Mucosa of gallbladder (tissue), 1 donor: Measurements from ENCODE around the gene UVSSA. TPM values are rescaled to one million over a fixed set of nuclear protein-coding genes. Genes with fewer than 3 reads are reported as not detected.
"Not testable (repeated sequence)": the region's sequence is repeated elsewhere in the genome, so short reads cannot be mapped to it uniquely, and the experiment has no call there.

Source experiments
- DNase-seq: peaks from one replicate; pipeline ENCODE4 v3.0.0-alpha.2; 2020; ENCODE audit warnings: low spot score
- total RNA-seq: library from RNA; stranded (reverse); gene quantifications from one replicate; pipeline ENCODE4 v1.2.1, GENCODE V29; 2021
- donor health status: DM: no; HTN: no; CAD: no.

The UVSSA gene
- total RNA-seq, 1 donor from 2014 or later, result 41.5 TPM

- DNase-seq, result no peak
Observed at GRCh38 chr4:1363513-1363912, 16.5 kb downstream of the UVSSA start.

DNA sequence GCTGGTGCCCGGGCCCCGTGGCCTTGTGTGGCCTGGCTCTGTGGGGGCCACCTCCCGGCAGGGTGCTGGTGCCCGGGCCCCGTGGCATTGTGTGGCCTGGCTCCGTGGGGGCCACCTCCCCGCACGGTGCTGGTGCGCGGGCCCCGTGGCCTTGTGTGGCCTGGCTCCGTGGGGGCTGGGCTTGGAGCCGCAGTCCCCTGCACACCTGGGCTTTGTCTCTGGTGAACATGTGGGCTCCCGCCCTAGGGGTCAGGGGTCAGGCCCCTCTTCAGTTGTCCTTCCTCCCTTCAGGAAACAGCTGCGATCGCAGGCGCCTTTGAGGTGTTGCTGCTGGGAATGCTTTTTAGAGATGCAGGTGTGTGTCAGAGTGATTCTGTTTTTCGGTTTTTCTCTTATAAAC, 17.2 kb downstream of the UVSSA start:
- no peak for DNase-seq

DNA sequence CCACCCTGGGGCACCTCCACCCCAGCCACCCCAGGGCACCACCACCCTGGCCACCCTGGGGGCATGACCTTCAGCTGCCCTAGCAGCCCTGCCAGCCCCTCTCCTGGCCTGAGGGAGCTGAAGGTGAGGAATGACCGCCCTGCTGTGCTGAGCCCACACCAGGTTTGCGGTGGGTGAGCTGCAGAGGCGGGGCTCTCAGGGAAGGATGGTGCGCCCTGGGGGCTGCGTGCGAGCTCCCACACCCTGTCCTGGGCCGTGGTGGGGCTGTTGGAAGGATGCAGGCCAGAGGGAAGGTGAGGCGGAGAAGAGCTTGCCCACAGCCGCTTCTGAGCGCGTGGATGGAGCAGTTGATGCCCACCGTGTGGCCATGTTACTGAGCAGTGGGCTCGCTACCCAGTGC, 17.7 kb downstream of the UVSSA start:
- DNase-seq, result no peak

DNA sequence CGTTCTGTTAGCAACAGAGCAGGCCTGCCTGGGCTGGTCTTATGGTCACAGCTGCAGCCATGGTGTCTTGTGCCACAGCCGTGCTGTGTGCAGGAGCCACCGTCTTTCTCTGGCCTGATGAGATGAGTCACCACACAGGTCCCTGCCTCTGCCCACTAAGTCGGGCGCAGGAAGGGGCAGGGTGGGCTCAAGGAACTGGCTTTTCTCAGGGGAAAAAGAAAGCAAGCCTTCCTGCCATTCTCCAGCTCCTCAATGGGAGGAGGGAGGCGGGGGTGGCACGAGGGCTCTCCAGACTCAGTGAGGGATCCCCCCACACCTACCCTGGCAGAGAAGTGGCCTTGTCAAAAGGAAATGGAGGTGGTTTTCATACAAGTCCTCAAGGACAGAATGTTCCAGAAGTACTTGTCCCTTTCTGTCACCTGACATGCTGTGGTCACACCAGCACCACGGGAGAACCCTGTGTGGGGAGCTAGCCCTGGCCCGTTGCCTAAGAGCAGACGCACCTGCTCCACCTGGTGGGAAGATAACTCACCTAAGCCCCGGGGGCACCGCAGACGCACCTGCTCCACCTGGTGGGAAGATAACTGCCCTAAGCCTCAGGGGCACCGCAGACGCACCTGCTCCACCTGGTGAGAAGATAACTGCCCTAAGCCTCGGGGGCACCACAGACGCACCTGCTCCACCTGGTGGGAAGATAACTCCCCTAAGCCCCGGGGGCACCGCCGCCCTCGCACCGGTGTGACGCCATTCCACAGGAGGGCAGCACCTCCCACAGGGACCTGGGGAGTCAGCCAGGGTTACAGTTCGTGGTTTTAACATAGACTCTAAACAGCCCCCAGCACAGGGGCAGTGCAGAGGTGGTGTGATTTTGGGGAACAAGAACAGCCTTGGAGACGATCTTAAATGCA, 18.5 kb downstream of the UVSSA start:
- DNase-seq, result no peak

DNA sequence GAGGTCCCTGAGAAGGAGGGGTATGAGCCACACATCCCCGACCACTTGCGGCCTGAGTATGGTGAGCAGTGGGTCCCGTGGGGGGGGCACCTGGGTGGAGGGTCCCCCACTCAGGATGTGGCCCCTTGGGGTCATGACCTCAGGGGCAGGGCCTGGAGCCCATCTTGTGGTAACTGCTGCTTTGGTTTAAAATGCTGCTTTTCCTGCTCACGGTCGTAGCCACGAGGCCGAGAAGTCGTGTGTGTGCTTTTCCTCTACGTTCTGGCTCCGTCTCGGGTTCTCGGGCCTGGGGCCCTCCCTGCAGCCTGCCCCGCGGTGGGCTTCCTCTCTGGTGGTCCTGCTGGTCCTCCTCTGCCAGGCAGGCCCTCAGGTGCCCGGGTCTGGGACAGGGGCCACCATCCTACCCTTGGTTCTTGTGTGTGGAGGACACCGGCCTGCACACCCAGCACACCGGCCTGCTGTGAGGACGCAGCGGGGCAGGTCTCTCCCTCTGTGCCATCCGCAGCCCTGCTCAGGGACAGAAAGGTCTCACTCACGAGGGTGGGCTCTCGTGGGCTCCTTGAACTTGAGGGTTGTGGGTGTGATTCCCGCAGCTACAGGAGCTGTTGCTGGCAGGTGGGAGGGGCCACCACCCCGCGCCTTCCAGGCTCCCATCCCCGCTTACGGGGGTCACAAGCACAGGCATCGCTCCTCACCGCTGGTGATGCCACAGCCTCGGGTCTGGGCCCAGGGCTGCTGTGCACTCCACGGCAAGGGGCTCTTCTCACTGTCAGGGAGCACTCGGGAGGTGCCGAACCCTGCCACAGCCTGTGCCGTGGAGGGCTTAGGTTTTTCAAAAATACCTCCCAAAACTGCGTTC, 19.6 kb downstream of the UVSSA start:
- DNase-seq, result no peak

DNA sequence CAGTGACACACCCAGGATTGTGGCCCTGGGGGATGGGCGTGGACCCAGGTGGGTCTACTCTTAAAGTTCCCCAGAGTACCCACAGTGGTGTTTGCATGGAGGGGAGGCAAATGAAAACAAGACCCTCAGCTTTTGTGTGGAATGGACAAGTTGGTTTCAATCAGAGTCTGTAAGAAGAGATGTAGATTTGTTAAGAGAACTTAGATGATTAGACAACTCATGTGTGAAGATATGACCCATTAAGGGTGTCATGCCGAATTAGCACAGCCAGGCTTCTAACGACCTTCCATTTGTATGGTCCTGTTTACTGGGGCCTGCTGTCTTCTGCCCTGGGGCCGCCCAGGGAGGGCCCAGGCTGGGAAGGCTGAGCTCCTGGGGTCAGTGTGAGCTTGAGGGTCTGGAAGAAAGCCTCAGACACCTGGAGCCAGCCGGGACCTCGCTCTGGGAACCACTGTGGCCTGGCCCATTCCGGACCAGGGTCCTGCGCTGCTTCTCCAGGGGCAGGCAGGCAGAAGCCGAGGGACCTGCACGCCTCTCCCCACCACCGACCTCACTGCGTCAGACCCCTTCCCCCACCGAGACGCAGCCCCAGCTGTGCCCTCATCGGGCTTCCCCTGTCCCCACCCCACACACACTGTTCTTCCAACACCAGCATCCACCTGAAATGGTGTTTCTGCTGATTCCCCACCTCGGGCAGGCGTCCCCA, 20.4 kb downstream of the UVSSA start:
- DNase-seq, result no peak

DNA sequence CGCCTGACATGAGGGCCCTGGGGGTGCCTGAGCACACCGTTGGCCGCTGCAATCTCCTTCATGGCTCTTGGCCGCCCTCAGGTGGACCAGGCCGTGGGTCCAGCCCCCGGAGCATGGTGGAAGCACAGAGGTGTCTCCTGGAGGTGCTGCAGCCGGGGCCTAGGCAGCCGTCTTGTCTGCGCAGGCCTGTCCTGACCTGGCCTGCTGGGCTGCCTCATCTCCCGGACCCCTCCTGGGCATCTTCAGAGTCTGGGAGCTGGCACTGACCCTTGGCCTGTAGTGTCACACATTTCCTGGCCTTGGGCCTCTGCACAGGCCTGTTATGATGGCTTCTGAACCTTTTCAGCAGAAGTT, 20.9 kb downstream of the UVSSA start:
- no peak for DNase-seq

- no peak for DNase-seq
Observed at GRCh38 chr4:1368421-1369090, 21.5 kb downstream of the UVSSA start.

GRCh38 chr4:1369091-1369450, 22.1 kb downstream of the UVSSA start:
- DNase-seq, result no peak

- DNase-seq, result no peak
Observed at GRCh38 chr4:1369479-1370079, 22.6 kb downstream of the UVSSA start.

DNA sequence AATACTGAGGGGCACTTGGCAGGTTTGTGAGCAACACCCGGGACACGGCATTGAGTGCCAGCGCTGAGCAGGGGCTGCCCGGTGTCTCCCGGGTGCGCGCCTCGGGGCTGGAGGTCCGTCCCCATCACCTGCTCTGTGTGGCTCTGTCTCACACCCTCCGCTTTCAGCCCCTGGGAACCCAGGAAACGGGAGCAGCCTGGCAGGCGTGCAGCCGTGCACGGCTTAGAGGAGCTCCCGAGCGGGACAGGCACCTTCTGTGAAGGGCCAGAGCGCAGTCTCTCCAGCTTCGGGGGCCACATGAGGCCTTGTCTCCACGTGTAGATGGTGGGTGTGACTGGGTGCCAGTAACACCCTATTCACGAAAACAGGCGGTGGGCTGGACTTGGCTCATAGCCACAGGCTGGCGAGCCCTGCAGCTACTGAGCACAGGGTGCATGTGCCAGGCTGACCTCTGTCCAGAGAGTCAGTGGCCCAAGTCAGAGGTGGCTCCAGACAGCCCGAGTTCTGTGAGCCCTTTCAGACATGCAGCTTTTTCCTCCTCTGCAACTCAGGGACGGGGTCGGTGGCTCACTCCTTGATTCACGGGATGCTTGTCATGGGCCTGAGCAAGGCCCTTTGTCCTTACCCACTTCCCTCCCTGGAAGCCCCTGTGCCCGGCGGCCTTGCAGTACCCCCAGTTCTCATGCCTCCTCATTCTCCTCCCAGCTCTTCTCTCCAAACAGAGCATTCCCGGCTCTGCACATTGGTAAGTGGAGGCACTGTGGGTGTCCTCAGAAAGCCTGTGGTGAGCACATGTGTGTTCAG, 23.5 kb downstream of the UVSSA start:
- DNase-seq, result no peak

GRCh38 chr4:1371176-1372165, 24.5 kb downstream of the UVSSA start:
- no peak for DNase-seq

DNA sequence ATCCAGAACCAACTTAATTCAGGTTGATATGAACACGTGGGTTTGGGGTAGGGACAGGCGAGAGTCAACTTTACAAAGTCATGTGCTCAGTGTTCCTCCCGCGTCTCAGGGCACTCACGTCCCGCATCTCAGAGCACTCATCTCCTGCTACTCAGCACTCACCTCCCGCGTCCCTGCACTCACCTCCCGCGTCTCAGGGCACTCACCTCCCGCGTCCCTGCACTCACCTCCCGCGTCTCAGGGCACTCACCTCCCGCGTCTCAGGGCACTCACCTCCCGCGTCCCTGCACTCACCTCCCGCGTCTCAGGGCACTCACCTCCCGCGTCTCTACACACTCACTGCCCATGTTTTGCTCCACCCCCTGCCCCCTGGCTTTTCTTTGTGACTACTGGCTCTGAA, 25.6 kb downstream of the UVSSA start:
- DNase-seq, result not testable (repeated sequence)

DNA sequence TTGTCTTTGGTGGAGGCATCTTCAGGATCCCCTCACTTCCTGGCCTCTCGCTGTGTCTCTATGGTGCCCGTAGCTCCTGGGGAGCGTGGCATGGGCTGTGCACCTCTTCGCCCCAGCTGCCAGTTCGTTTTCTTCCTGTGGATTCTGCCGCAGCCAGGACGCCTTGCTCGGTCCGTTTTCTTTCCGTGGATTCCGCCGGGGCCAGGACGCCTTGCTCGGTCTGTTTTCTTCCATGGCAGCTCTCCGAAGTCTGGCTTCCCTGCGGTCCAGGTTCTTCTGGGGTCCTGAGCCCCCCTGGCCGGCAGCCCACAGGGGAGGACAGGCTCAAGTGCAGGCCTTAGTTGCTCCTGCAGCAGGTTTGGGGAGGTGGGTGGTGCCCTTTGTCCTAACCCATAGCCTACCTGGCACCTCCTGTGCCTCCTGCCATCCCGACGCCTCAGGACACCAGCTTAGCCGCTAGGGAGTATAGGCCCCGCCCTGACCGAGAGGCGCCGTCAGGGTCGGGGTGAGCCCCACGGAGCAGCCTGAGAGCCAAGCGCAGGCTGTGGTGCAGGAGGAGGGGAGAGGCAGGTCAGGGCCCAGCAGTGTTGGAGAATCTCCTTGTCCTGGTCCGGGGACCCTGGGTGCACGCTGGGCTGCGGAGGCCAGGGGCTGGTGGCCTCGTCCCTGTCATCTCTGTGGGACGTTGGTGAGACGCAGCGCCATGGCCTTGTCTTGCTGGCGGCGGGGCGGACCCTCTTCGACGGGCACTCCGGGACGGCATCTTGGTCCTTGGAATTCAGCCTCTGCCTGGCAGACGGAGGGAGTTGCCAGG, 27.1 kb downstream of the UVSSA start:
- DNase-seq, result no peak

DNA sequence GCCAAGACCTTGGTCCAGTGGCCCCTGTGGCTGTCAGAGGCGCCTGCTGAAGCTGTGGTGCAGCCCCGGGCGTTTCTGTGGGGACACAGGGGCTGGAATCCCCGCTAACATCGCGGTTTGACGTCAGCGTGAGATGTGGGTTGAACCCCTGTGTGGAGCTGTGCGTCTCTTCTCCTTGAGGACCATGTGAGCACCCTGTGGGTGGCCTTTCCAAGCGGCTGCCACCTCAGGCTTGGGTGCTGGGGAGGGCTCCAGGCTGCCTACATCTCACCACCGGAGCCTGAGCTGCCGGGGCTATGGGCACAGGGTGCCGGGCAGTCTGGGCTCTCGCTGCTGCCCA, 27.7 kb downstream of the UVSSA start:
- DNase-seq, result no peak

DNA sequence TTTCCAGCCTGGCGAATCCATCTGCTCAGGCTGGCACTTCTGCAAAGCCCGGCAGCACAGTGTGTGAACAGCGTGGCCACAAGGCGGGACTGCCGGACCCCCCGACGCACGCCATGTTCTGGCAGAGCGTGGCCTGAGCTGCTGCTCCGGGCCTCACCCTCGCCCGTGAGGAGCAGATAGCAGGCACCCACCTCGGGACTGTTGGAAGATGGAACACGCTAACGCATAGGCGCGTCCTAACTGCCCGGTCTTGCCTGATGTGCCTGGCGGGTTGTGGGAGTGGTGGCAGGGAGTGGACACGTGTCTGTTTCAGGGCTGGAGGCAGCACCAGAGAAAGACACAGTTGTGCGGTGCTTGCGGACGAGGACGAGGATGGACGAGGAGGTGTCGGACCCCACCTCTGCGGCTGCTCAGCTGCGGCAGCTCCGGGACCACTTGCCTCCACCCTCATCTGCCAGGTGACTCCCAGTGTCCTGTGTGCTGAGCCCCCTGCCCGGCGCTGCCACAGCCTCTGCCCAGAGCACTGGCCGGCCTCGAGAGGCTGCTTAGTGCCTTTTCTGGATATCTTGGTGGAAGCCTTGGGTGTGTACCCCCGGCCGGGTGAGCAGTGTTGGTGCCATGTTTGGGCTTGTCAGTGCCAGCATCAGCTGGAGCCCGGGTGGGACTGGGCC, 28.2 kb downstream of the UVSSA start:
- no peak for DNase-seq

- DNase-seq, result no peak
Observed at GRCh38 chr4:1375761-1376322, 28.8 kb downstream of the UVSSA start.

DNA sequence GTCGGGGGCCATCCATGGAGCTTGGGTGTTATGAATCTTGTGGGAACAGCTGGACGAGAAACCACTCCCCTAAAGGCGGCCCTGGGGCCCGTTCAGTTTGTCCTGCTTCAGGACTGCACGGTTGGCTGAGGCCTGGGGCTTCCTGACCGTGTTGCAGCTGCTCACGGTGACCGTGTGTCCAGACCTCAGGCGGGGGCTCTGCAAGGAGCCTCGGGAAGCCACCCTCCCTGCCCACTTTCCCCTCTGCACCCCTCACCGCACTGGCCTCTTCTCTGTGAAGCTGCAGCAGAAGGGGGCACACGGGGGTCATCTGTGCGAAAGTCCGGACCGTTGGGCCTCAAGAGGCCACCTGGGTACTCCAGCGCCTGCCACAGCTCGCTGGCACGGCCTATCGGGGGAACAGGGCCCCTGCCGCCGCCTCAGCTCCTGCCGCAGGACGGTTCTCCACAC, 29.4 kb downstream of the UVSSA start:
- no peak for DNase-seq
